Hepatocyte (in vitro differentiated cells): ENCODE measurements around the gene SLC32A1. TPM values are rescaled to one million over a fixed set of nuclear protein-coding genes. Genes with fewer than 3 reads are reported as not detected.

Experiments
- DNase-seq: peaks from one replicate; pipeline ENCODE4 v3.0.0-alpha.2; 2016; ENCODE audit warnings: low spot score
- H2AFZ ChIP-seq: fragments of 200-600 bp; sonication (generic); 2 replicates; pipeline ENCODE4 v1.6.0; 2016; ENCODE audit warnings: antibody characterized with exemption, mild to moderate bottlenecking
- H3K27ac ChIP-seq: fragments of 200-600 bp; sonication (generic); 2 replicates; pipeline ENCODE4 v1.5.1; 2016; ENCODE audit warnings: mild to moderate bottlenecking
- H3K27me3 ChIP-seq: fragments of 200-600 bp; sonication (generic); 2 replicates; pipeline ENCODE4 v1.6.1; 2016
- H3K36me3 ChIP-seq: fragments of 200-600 bp; sonication (generic); replicated peaks from 2 replicates; pipeline ENCODE4 v1.5.1; 2016; ENCODE audit warnings: low read depth; ENCODE audit not compliant: insufficient read depth
- H3K4me1 ChIP-seq: fragments of 200-600 bp; sonication (generic); 2 replicates; pipeline ENCODE4 v1.5.1; 2016; ENCODE audit warnings: mild to moderate bottlenecking, moderate library complexity; ENCODE audit not compliant: insufficient read depth
- H3K4me2 ChIP-seq: fragments of 200-600 bp; sonication (generic); 2 replicates; pipeline ENCODE4 v1.6.0; 2016
- H3K4me3 ChIP-seq: fragments of 200-600 bp; sonication (generic); 2 replicates; pipeline ENCODE4 v1.5.1; 2016; ENCODE audit warnings: mild to moderate bottlenecking
- H3K79me2 ChIP-seq: fragments of 200-600 bp; sonication (generic); 2 replicates; pipeline ENCODE4 v1.6.0; 2017; ENCODE audit warnings: mild to moderate bottlenecking
- H3K9me2 ChIP-seq: fragments of 200-600 bp; sonication (generic); replicated peaks from 2 replicates; pipeline ENCODE4 v1.6.0; 2017; ENCODE audit warnings: mild to moderate bottlenecking; ENCODE audit not compliant: insufficient read depth
- H3K9me3 ChIP-seq: fragments of 200-600 bp; sonication (generic); 2 replicates; pipeline ENCODE4 v1.5.1; 2016; ENCODE audit warnings: low read depth, mild to moderate bottlenecking
- H4K20me1 ChIP-seq: fragments of 200-600 bp; sonication (generic); 2 replicates; pipeline ENCODE4 v1.6.0; 2016; ENCODE audit warnings: mild to moderate bottlenecking; ENCODE audit not compliant: insufficient read depth, poor library complexity, severe bottlenecking
- EZH2 ChIP-seq: fragments of 200-600 bp; sonication (generic); IDR thresholded peaks from 2 replicates; pipeline ENCODE4 v1.6.1; 2016; ENCODE audit warnings: antibody characterized with exemption, mild to moderate bottlenecking, borderline replicate concordance
- EZH2phosphoT487 ChIP-seq: fragments of 200-600 bp; sonication (generic); IDR thresholded peaks from one replicate; pipeline ENCODE4 v1.6.1; 2018; ENCODE audit warnings: antibody characterized with exemption, mild to moderate bottlenecking, low read depth, moderate library complexity; ENCODE audit not compliant: unreplicated experiment, severe bottlenecking
- WGBS: methylation state at CpG from one replicate; pipeline ENCODE4 v1.1.6; 2016; ENCODE audit warnings: low lambda C conversion rate; ENCODE audit errors: missing lambda C conversion rate; 5-methylcytosine and 5-hydroxymethylcytosine counted together
- polyA plus RNA-seq: library from polyadenylated mRNA; unstranded; fragments of >200 nt; fragmentation: Nextera tagmentation; extraction: Ambion mirVana; gene quantifications from 2 replicates; pipeline ENCODE4 v1.2.1, GENCODE V29; 2016
- small RNA-seq: library from RNA; depleted of rRNA; stranded (forward); fragments of <200 nt; gene quantifications from one replicate; pipeline ENCODE3, GENCODE V24; 2014
- total RNA-seq: library from RNA; depleted of rRNA; stranded (reverse); fragments of >200 nt; gene quantifications from 2 replicates; pipeline ENCODE4 v1.2.3, GENCODE V29; 2014
- TF ChIP-seq, protein P1 (sequence below): fragments of 200-600 bp; sonication (generic); IDR thresholded peaks from 2 replicates; pipeline ENCODE4 v1.5.1; 2016; ENCODE audit warnings: antibody characterized with exemption, mild to moderate bottlenecking; ENCODE audit not compliant: poor library complexity

SLC32A1 gene
- total and polyA plus RNA-seq, 2 experiments from 2014 or later, result not detected

DNA sequence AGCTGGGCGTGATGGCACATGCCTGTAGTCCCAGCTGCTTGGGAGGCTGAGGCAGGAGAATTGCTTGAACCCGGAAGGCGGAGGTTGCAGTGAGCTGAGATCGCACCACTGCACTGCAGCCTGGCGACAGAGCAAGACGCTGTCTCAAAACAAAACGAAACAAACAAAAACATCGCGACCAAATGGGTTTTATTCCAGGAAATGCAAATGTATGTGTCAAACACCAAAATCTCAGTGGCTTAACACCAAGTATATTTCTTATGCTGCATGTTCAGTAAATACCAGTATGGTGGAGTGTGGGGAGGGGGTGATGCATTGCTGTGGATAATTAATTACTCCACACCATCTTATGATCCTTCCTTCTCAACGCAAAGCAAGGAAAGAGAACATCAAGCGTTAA is 52.1 kb downstream of the SLC32A1 start:
- H3K4me1 ChIP-seq, result peaks cover 5% of the 10 kb centered on the region
- H3K4me3 ChIP-seq, result no peak overlapping the region
- WGBS, result 97% methylated on average over 11 of the region's 11 CpGs
- H3K9me3 ChIP-seq, result no peaks in the 10 kb centered on the region
- H3K79me2 ChIP-seq, result no peaks in the 10 kb centered on the region
- H3K27me3 ChIP-seq, result no peaks in the 10 kb centered on the region
- no peaks in the 10 kb centered on the region for H4K20me1 ChIP-seq
- no peak overlapping the region for H2AFZ ChIP-seq
- no peak overlapping the region for H3K27ac ChIP-seq
- H3K36me3 ChIP-seq, result no peaks in the 10 kb centered on the region
- TF ChIP-seq, protein P1, sequence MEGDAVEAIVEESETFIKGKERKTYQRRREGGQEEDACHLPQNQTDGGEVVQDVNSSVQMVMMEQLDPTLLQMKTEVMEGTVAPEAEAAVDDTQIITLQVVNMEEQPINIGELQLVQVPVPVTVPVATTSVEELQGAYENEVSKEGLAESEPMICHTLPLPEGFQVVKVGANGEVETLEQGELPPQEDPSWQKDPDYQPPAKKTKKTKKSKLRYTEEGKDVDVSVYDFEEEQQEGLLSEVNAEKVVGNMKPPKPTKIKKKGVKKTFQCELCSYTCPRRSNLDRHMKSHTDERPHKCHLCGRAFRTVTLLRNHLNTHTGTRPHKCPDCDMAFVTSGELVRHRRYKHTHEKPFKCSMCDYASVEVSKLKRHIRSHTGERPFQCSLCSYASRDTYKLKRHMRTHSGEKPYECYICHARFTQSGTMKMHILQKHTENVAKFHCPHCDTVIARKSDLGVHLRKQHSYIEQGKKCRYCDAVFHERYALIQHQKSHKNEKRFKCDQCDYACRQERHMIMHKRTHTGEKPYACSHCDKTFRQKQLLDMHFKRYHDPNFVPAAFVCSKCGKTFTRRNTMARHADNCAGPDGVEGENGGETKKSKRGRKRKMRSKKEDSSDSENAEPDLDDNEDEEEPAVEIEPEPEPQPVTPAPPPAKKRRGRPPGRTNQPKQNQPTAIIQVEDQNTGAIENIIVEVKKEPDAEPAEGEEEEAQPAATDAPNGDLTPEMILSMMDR, result no peak
- TF ChIP-seq EZH2 (no peak), EZH2phosphoT487 (no peak)
- H3K4me2 ChIP-seq, result no peak overlapping the region
- no peaks in the 10 kb centered on the region for H3K9me2 ChIP-seq
- DNase-seq, result no peak

Small RNA genes within 50 kb of the gene (small RNA-seq; reads per million reads assigned to genes)
- not detected for gene RF00017

Other genes with a start within 250 kb of the SLC32A1 start
- not detected in 2 replicates for gene ADIG, start 143.3 kb upstream of the SLC32A1 start, total RNA-seq
- not detected in 2 replicates for gene ADIG, start 143.3 kb upstream of the SLC32A1 start, polyA plus RNA-seq
- 0.28 and 1.2 TPM in 2 replicates for gene ARHGAP40, start 122.7 kb upstream of the SLC32A1 start, total RNA-seq
- 1.1 and 2.4 TPM in 2 replicates for gene ARHGAP40, start 122.7 kb upstream of the SLC32A1 start, polyA plus RNA-seq
- gene ACTR5, start 24.0 kb downstream of the SLC32A1 start, total RNA-seq, result 5.4 and 8.5 TPM in 2 replicates
- 8.1 and 10.1 TPM in 2 replicates for gene ACTR5, start 24.0 kb downstream of the SLC32A1 start, polyA plus RNA-seq
- 0.33 and 0.40 TPM in 2 replicates for gene PPP1R16B, start 81.2 kb downstream of the SLC32A1 start, total RNA-seq
- 0.28 TPM in 1 of 2 replicates, not detected in the other for gene PPP1R16B, start 81.2 kb downstream of the SLC32A1 start, polyA plus RNA-seq
- 5.0 and 5.4 TPM in 2 replicates for gene FAM83D, start 201.9 kb downstream of the SLC32A1 start, total RNA-seq
- 5.2 and 6.3 TPM in 2 replicates for gene FAM83D, start 201.9 kb downstream of the SLC32A1 start, polyA plus RNA-seq
- 8.6 and 10.6 TPM in 2 replicates for gene DHX35, start 237.9 kb downstream of the SLC32A1 start, total RNA-seq
- gene DHX35, start 237.9 kb downstream of the SLC32A1 start, polyA plus RNA-seq, result 4.4 and 6.7 TPM in 2 replicates